Measurements from ENCODE around the gene CFAP90.

Gene CFAP90

GRCh38 chr5:7834982-7835381 lies 16.0 kb downstream of the CFAP90 start:
- Mint-ChIP-seq H3K36me3 (ENCODE audit: low read depth) (no peaks in the 10 kb centered on the region), H3K9me3 (no peaks in the 10 kb centered on the region), H3K27ac (no peak overlapping the region), H3K4me1 (peaks cover 10% of the 10 kb centered on the region), H3K4me3 (no peak overlapping the region), H3K27me3 (ENCODE audit: low read depth) (peaks cover under 1% of the 10 kb centered on the region)
- TF ChIP-seq CTCF (IDR thresholded peaks at IDR 0.05; ENCODE audit: unreplicated experiment in 3 of 3): no peak

GRCh38 chr5:7828269-7828668 lies 22.7 kb downstream of the CFAP90 start:
- Mint-ChIP-seq H3K4me3 (no peak overlapping the region), H3K27me3 (ENCODE audit: low read depth) (peaks cover 9% of the 10 kb centered on the region), H3K9me3 (no peaks in the 10 kb centered on the region), H3K27ac (no peak overlapping the region), H3K4me1 (no peaks in the 10 kb centered on the region), H3K36me3 (ENCODE audit: low read depth) (peaks cover 12% of the 10 kb centered on the region)
- TF ChIP-seq CTCF (IDR thresholded peaks at IDR 0.05; ENCODE audit: unreplicated experiment in 3 of 3): no peak

GRCh38 chr5:7827610-7828009 lies 23.3 kb downstream of the CFAP90 start:
- no peak overlapping the region for H3K27ac Mint-ChIP-seq
- no peaks in the 10 kb centered on the region for H3K4me1 Mint-ChIP-seq
- peaks cover 12% of the 10 kb centered on the region for H3K36me3 Mint-ChIP-seq (ENCODE audit: low read depth)
- H3K27me3 Mint-ChIP-seq (ENCODE audit: low read depth): peaks cover 9% of the 10 kb centered on the region
- H3K9me3 Mint-ChIP-seq: no peaks in the 10 kb centered on the region
- no peak for TF ChIP-seq CTCF (IDR thresholded peaks at IDR 0.05; ENCODE audit: unreplicated experiment in 3 of 3)
- H3K4me3 Mint-ChIP-seq: no peak overlapping the region

GRCh38 chr5:7825630-7826029 lies 25.3 kb downstream of the CFAP90 start:
- H3K4me1 Mint-ChIP-seq: no peaks in the 10 kb centered on the region
- H3K27ac Mint-ChIP-seq: no peak overlapping the region
- TF ChIP-seq CTCF (IDR thresholded peaks at IDR 0.05; ENCODE audit: unreplicated experiment in 3 of 3): no peak
- H3K4me3 Mint-ChIP-seq: no peak overlapping the region
- no peaks in the 10 kb centered on the region for H3K9me3 Mint-ChIP-seq
- peaks cover 12% of the 10 kb centered on the region for H3K27me3 Mint-ChIP-seq (ENCODE audit: low read depth)
- peaks cover 16% of the 10 kb centered on the region for H3K36me3 Mint-ChIP-seq (ENCODE audit: low read depth)

GRCh38 chr5:7824995-7825394 lies 25.9 kb downstream of the CFAP90 start:
- TF ChIP-seq CTCF (IDR thresholded peaks at IDR 0.05; ENCODE audit: unreplicated experiment in 3 of 3): no peak

GRCh38 chr5:7823594-7823993 lies 27.3 kb downstream of the CFAP90 start:
- Mint-ChIP-seq H3K27ac (peak overlapping the region in 1 of 3 experiments; percentile 49), H3K9me3 (no peaks in the 10 kb centered on the region), H3K4me3 (no peak overlapping the region), H3K36me3 (ENCODE audit: low read depth) (peaks cover 16% of the 10 kb centered on the region), H3K27me3 (ENCODE audit: low read depth) (peaks cover 19% of the 10 kb centered on the region), H3K4me1 (peaks cover 5% of the 10 kb centered on the region)
- no peak for TF ChIP-seq CTCF (IDR thresholded peaks at IDR 0.05; ENCODE audit: unreplicated experiment in 3 of 3)

More at GRCh38 chr5:7824995-7825394, 25.9 kb downstream of the CFAP90 start:
- Mint-ChIP-seq H3K27me3 (ENCODE audit: low read depth) (peaks cover 12% of the 10 kb centered on the region), H3K4me1 (no peaks in the 10 kb centered on the region), H3K9me3 (no peaks in the 10 kb centered on the region), H3K4me3 (no peak overlapping the region), H3K27ac (no peak overlapping the region), H3K36me3 (ENCODE audit: low read depth) (peaks cover 16% of the 10 kb centered on the region)

Measured in nephron (organoid).